ENCODE results near the gene HMX1.

HMX1 gene

DNA sequence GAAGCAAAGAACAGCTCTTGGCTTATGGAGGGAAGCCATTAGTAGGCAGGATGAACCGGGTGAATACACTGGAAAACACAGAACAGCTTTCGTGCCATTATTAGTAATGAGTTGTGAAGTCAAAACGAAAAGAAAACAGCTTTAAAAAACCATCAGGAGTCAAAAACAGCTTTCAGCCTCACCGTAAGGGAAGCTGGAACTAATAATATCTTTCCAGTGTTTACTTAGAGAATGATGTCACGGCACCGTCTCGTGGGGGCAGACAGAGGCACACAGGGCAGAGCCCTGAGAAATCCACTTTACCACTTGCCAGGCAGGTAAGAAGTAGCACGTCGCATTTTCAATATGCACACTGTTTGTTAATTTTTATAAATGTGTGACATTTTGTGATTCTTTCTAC is 37.9 kb upstream of the HMX1 start:
- DNase-seq (ENCODE audit: low read depth): no peak

DNA sequence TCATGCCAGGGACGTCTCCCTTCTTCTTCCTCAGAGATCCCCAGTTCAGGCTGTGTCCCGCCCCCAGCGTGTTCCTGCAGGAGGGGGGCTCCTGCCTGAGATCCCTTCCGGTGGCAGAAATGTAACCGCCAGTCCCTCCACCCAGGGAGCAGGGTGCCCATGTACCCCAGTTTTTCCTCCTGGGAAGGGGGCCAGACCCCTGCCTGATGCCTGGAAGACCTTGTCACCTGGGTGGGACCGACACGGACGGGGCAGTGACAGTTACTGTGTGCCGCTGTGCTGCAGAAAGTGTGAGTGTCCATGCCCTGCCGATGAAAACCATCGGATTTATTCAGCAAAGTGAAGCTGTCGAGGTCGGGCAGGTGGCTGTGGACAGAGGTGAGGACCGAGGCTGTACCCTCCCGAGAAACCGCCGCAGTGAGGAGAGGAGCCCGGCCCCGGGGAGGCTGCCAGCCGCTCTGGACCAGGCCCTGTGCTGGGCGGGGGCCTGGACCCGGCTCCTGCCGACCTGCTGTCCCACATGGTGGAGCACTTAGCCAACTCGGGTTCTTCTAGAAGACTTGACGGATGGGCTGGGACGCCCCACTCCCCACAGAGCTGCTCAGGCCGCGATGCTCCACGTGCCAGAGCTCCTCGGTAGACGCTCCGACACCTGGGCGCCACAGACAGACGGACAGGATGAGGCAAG is 36.7 kb upstream of the HMX1 start:
- DNase-seq (ENCODE audit: low read depth): no peak

DNA sequence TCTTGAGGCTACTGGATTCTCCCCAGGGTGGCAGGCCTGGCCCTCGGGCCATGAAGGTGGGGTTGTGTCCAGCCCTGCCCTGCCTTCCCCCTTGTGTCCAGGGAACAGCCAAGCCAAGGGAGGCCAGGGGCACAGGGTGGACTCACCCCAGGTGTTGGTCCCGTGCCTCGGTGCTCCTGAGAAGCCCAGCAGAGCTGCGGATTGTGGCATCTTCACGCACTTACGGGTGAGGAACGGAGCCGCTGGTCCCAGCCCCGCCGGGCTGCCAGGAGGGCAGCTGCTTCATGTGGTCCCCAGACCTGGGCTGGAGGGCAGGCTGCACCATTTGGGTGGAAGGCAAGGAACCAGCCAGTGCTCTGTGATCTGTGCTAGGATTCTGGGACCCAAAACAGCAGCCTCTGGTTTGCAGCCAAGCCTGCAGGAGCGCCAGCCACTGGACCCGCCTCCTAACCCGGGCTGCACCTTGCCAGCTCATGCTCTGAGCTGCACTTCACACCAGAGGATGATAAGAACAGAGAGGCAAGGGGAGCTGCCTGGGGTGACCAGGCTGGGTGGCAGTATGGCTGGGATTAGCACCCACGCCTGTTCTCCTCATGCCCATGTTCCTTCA is 36.1 kb upstream of the HMX1 start:
- no peak for DNase-seq (ENCODE audit: low read depth)

DNA sequence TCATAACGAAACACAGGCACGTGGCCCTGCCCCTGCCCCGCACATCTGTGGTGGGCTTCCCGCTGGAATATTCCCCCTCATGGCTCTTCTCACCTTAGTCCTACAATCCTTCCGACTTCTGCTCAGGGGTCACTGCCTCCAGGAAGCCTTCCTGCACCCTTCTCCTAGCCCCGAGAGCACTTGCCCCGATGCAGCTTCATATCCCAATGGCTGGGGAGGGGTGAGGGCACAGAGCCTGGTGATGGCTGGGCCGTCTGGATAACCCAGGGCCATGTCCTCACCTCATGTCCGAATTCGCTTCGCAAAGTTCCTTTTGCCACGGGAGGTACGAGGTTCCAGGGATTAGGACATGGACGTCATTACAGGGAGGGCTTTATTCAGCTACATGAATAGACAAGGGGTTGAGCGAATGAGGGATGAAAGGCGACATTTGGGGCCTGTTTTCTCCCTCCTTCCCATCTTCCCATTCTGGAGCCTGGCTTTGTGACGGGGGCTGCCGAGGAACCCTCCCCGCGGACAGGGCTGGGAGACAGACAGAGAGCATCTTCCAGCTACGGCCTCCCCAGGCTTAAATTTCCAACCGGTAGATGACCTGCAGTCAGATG is 35.5 kb upstream of the HMX1 start:
- DNase-seq (ENCODE audit: low read depth): no peak

DNA sequence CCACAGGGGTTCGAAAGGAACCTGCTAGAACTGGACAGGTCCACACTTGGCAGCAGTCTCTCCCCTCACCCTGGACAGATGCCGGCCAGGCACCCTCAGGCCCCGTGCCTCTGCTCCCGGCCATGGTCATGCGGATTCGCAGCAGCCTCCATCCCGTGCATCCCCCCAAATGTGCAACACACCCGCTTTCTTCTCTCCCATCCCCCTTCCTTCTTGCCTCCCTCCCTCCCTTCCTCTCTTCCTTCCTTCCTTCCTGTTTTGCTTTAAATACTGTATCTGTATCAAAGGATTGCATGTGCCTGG is 35.0 kb upstream of the HMX1 start:
- DNase-seq (ENCODE audit: low read depth): no peak

DNA sequence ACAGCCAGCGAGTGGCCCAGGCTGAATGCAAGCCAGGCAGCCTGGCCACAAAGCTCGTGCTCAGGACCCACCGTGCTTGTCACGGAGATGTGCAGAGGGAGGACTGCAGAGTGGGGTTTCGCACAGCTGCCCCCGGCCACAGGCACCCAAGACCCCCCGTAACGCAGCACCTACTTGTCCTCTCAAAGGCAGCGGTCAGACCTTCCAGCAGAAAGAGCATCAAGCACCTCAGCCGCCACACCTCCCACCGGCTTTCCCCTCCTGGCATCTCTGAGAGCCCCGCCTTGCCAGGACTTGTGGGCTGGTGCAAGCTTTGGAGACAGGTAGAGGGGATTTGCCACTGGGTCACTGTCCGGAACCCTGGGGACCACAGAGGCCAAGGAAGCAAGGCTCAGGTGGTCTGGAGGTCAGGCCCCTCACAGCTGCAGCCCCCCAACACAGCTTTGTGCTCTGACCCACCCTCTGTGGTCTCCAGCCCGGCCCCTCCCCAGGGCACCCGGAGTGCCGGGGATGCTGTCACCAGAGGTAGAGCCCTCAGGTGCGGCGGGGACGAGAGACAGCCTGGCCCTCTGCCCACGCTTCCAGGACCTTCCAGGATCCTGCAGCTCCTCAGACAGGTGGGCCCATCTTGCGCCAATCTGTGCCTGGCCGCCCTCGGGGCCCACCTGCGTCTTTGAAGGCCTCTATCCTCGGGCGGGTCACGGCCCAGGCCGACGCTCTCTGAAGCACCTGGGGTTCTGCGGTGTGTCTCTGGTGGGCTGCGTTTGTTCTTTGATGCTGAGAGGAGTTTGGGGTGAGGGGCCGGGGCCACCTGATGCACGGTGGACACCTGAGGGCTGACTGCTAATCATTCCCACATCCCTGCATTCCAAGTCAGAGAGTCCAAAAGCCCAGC is 34.4 kb upstream of the HMX1 start:
- no peak for DNase-seq (ENCODE audit: low read depth)

DNA sequence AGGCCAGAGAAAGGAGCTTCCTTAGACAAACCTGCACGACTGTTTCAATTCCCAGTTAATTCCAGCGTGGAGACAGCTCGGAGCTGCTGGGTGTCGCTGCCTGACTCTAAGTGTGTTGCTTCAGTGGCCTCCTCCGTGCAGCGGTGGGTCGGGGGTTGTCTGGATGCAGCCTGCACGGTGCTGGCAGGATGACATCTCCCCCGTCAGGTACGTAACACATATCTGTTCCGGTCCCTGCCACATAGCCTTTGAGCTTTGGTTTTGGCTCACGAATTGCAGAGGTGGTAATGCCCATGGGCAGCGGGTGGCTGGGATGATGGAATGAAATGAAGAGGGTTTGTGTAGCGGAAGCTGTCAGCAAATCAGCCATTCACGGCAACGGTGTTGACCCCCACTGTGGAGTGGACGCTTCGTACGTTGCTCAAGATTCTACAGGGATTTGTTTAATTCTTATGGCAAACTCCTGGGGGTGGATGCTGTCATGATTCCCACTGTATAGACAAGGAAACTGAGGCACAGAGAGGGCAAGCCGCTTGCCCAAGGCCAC is 33.7 kb upstream of the HMX1 start:
- DNase-seq (ENCODE audit: low read depth): no peak

DNA sequence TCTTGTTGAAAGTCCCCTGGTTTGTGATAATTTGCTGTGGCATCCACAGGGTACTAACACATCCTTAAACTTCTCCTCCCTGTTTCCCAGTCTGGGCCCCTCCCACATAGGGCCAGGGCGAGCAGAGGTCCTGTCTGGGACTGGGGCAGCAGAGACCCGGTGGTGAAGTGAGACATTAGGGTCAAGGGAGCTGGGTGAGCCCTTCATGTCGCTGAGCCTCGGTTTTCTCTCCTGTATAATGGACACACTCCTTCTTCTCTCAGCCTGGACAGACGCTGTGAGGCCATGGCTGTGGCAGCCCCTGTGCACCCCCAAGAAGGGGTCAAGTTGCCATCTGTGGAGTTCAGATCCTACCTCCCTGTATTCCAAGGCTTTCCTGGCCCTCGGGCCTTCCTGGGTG is 33.0 kb upstream of the HMX1 start:
- DNase-seq (ENCODE audit: low read depth): no peak

DNA sequence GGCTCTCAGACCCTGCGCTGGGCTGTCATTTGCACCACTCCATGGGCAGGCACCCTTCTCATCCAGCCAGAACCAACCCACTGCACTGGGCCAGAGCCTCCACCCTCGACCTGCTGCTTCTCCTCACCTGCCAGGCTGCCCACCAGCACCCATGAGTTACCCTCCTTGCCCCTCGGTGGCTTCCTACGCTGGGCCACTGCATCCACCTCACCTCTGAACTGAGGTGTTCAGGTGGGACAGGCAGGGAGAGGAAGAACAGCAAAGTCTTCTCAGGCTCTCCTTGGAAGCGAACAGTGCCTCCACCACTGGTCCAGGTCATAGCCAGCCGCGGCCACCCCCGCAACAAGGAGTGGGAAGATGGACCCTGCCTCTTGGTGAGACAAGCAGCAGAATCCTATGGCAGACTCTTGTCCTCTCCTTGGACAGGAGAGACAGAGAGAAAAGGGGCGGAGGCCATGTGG is 32.4 kb upstream of the HMX1 start:
- DNase-seq (ENCODE audit: low read depth): no peak

DNA sequence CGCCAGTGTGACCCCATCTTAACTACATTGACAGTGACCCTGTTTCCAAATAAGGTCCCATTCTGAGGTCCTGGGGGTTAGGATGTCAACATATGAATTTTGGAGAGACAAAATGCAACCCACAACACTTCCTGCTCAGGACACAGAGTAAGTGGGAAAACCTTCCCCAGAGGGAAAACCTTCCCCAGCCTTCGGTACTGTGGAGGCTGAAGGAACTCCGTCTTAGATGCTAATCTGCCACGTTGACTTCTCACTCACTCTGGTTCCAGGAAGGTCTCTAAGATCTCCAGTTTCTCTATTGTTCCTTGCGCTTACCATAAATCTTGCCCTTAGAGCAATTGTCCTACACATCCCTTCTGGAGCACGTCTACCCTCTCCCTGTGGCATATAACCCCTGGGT is 29.7 kb upstream of the HMX1 start:
- DNase-seq (ENCODE audit: low read depth): no peak

DNA sequence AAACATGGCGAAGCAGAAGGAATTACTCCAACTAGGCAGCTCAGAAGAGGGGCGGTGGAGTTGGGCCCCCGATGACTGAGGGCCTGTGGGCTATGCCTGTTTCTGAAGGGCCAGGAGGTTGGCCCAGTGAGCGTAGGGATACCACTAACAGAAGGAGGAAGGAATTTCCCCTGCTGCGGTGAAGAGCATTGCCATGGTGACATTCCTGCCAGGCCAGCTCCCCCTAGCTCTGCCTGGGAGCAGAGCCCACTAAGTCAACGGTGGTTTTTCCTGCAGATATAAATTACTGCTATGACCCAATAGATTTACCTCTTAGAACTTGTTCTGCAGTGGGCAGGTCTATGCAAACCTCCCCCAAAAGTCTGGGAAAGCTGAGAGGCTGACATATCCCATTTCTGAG is 28.9 kb upstream of the HMX1 start:
- DNase-seq (ENCODE audit: low read depth): no peak

DNA sequence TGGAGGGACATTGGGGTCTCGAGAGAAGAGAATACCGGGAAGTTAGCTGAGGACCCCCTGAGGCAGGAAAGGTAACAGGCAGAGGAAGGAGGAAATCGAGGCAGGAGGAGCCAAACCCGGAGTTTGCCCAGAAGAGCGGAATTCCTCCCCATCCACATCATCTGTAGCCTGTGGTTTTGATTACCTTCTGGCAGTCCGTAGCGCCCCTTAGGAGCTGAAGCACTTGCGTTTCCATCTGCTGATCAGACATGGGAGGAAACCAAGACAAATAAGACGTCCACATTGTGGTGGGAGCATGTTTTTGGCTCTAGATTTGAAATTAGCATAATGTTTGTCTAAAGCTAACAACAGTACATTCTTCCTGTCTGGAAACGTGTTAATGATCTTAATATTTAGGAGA is 26.8 kb upstream of the HMX1 start:
- DNase-seq (ENCODE audit: low read depth): no peak

DNA sequence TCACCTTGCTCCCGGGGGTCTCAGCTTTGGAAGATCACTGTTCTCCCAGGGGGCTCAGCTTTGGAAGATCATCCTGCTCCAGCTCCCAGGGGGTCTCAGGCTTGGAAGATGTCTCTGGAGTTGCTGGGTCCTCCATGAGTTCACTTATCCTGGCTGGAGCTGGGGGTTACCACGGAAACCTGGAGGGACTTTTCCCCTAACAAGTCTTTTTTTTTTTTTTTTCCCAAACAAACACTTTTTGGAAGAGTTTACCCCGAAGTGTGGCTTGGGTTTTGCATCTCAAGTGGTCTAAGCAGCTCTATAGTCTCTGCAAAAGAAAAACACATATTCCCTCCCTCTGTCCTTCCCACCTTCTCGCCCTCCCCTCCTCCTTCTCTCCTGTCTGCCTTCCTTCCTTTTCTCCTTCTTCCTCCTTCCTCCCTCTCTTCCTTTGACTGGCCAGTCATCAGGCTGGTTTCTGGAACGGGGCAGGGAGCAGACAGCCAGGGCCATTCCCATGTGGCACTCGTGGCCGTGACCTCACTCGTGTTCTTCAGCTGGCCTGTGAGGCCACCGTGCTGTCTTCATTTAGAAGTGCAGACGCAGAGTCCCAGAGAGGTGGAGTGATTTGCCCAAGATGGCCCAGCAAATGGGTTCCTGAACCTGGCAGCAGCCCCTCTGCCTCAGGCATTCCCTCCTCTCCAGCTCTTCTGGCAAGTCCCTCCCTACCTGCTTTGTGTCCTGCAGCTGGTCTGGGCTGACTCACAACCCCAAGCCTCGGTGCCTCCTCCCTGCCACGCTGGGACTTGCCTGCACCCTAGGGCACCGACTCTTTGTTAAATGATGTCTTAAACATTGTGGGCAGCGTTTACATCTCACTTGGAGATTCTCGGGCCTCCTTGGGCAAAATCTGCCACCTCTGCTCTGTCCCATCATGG is 25.9 kb upstream of the HMX1 start:
- no peak for DNase-seq (ENCODE audit: low read depth)

DNA sequence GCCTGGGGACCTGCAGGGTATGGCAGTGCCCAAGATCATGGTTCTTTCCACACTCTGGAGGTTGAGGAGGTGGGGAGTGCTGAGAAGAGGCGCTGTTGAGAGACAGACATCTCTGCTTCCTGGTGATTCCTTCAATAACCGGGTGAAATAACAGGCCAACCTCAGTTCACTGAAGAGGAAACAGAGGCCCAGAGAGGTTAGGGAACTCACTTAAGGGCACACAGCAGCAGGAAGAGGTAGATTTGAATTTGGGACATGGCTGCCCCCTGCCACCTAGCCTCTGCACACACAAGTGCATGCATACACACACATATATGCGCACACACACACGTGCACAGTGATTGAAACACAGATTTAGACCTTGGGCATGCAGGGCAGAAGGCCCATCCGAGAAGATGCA is 24.9 kb upstream of the HMX1 start:
- DNase-seq (ENCODE audit: low read depth): no peak

DNA sequence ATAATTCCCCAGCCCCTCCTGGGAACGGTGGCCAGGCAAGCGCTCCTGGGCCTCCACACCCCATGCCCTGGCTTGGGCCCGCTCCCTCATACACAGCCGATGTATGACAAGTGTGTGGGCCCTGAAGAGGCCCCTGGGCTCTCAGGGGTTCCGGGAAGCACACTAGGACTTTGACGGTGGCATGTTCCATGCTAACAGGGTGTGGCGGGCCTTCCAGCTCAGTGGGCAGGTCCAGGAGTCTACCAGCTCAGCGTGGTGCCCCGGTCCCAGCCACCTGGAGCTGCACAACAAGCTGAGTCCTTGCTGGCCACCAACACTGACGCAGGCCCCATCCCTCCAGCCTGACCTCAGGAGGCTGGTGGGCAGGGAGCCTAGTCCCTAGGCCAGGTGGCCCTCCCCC is 24.4 kb upstream of the HMX1 start:
- DNase-seq (ENCODE audit: low read depth): no peak

DNA sequence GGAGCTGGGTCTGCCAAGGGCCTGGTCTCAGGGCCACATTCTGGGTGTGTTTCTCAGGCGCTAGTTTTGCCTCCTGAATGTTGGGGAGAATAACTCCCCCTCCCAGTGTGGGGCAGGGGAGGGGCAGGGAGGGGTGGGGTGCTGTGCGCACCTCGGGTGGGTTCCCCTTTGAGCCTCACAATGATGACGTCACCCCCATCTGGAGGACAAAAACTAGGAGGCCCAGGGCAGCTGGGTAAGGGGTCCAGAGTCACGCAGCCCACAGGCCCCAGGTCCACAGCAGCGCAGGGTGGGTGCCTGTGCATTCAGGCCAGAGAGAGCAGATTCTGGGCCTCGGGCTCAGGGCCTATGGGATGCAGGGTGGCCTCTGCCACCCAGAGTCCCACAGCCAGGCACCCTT is 23.7 kb upstream of the HMX1 start:
- DNase-seq (ENCODE audit: low read depth): no peak

DNA sequence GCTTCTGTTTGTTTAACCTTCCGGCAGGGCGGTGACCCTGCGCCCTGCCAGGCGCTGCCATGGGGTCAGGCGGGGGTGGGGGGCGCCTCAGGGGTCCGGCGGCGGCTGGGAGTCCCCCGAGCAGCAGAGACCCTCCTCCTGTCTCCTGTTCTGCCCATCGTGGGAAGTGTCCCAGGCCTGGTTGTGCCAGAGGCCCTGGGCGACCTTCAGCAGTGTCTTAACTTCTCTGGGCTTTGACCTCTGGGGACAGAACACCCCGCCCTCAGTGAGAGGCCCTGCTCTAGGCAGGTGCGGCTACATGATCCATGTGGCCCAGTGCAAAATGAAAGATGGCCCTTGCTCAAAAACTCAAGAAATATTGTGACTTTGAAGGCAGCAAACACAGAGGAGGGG is 22.8 kb upstream of the HMX1 start:
- no peak for DNase-seq (ENCODE audit: low read depth)

DNA sequence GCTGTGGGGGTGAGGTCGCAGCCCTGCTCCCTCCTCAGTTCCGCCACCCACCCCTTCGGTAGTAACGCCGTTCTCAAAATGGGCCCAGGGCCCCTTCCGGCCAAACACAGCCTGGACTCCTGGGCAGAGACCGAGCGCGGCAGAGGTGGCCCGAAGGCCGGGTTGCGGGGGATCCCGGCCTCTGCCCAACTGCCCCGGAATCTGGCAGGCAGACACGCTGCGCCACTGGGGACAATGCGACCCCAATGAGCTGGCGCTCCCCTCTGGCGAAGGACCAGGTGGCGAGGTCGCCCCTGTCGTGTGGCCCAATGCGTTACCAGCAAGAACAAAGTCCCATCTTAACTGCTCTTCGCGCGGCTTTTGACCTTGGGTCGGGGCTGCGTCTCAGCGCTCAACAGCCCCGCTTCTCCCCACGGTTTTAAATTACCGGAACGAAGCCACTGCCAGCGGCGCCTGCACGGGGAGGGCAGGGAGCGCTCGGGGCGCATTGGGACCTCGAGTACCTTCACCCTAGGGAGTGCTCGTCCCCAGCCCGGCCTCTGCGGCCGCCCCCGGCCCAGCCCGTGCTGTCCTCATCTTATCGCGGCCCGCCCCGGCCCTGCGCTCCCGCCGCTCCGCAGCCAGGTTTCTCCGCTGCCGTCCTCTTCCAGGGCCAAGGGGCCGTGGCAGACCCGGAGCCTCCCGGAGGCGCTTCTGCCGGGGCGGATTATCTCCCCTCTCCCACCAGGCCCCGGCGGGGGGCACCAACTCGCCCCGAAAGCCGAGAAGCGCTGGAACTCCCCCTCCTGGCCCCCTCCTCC is 22.2 kb upstream of the HMX1 start:
- DNase-seq (ENCODE audit: low read depth): no peak

DNA sequence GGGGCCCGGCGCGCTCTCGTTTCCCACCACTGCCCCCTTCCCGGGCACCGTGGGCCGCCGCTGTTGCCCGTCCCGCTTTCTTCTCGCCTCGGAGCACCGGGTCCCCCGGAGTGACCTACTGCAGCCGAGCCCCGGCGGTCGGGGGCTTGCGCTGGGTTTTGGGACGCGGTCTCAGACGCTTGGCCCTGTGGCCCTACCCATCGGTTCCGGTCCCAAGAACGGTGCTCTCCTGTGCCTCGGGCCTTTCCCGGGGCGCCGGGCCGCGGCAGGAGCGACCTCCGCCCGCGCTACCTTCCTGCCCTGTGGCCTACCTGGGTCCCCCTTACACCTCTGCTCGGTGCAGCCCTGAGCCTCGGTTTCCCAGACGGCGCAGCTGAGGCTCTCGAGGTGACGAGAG is 21.6 kb upstream of the HMX1 start:
- no peak for DNase-seq (ENCODE audit: low read depth)

DNA sequence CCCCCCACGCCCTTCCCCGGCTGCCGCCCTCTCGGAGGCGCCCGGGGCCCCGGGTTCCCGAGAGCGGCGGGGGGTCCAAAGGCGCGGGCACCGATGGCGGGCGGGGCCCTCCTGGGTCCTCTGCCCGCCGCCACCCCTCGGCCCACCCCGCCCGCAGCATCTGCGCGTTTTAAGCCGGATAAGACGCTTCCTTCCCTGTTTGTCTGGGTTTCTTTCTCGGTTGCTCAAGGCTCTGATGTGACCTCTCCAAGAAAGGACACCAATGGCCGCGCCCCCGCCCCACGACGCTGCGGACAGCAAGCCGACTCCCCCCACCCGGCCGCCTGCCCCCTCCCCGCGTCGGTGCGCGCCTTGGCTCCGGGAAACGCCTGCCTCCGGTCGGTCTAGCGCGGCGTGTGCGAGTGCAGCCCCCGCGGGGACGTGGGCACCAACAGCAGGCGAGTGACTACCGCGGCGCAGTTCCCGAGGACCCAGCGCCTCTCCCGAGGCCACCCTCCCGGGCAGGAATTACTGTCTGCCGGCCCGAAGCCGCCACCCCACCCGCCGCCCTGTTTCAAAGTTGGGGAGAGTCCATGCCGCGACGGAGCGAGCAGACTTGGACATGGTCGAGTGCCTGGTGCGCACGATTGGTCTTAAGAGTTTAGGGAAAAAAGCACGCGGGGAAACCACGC is 21.1 kb upstream of the HMX1 start:
- no peak for DNase-seq (ENCODE audit: low read depth)
